ENCODE results near the gene CAMTA1.
"Not testable (repeated sequence)": the region's sequence is repeated elsewhere in the genome, so short reads cannot be mapped to it uniquely, and the experiment has no call there.

Gene CAMTA1

GRCh38 chr1:7677815-7678214 is 892.6 kb downstream of the CAMTA1 start:
- DNase-seq: no peak

- DNase-seq: no peak
These were observed 893.4 kb downstream of the CAMTA1 start for GRCh38 chr1:7678491-7679158.

GRCh38 chr1:7679159-7679872 is 894.1 kb downstream of the CAMTA1 start:
- DNase-seq: no peak

- no peak for DNase-seq
These were observed 894.6 kb downstream of the CAMTA1 start for GRCh38 chr1:7679873-7680206.

- DNase-seq: peak; percentile 29 to 43
These were observed 895.1 kb downstream of the CAMTA1 start for GRCh38 chr1:7680207-7680954.

GRCh38 chr1:7680955-7681268 is 895.7 kb downstream of the CAMTA1 start:
- no peak for DNase-seq

- no peak for DNase-seq
These were observed 896.1 kb downstream of the CAMTA1 start for GRCh38 chr1:7681401-7681800.

- no peak for DNase-seq
These were observed 898.3 kb downstream of the CAMTA1 start for GRCh38 chr1:7683521-7683920.

GRCh38 chr1:7684132-7684531 is 898.9 kb downstream of the CAMTA1 start:
- no peak for DNase-seq

GRCh38 chr1:7684861-7685635 is 899.8 kb downstream of the CAMTA1 start:
- no peak for DNase-seq

- DNase-seq: no peak
These were observed 901.1 kb downstream of the CAMTA1 start for GRCh38 chr1:7686301-7686850.

GRCh38 chr1:7687411-7687810 is 902.2 kb downstream of the CAMTA1 start:
- no peak for DNase-seq

GRCh38 chr1:7688659-7689058 is 903.4 kb downstream of the CAMTA1 start:
- DNase-seq: no peak

GRCh38 chr1:7689307-7689706 is 904.1 kb downstream of the CAMTA1 start:
- DNase-seq: not testable (repeated sequence)

GRCh38 chr1:7690076-7690475 is 904.8 kb downstream of the CAMTA1 start:
- DNase-seq: no peak

GRCh38 chr1:7690496-7691182 is 905.4 kb downstream of the CAMTA1 start:
- DNase-seq: no peak

GRCh38 chr1:7691576-7691975 is 906.3 kb downstream of the CAMTA1 start:
- no peak for DNase-seq

GRCh38 chr1:7692005-7692404 is 906.8 kb downstream of the CAMTA1 start:
- no peak for DNase-seq

- not testable (repeated sequence) for DNase-seq
These were observed 907.8 kb downstream of the CAMTA1 start for GRCh38 chr1:7693037-7693436.

GRCh38 chr1:7693662-7694061 is 908.4 kb downstream of the CAMTA1 start:
- no peak for DNase-seq

GRCh38 chr1:7694600-7695496 is 909.6 kb downstream of the CAMTA1 start:
- no peak for DNase-seq
